GM18873 (cell line): ENCODE results near the gene CATSPERE.

ENCODE experiments used
- ATAC-seq: cut with Tn5 transposase; IDR thresholded peaks from one replicate; pipeline ENCODE4 v1.9.1; 2021; ENCODE audit warnings: mild to moderate bottlenecking, moderate library complexity, moderate number of reproducible peaks; ENCODE audit not compliant: unreplicated experiment, low FRiP score

The CATSPERE gene

DNA sequence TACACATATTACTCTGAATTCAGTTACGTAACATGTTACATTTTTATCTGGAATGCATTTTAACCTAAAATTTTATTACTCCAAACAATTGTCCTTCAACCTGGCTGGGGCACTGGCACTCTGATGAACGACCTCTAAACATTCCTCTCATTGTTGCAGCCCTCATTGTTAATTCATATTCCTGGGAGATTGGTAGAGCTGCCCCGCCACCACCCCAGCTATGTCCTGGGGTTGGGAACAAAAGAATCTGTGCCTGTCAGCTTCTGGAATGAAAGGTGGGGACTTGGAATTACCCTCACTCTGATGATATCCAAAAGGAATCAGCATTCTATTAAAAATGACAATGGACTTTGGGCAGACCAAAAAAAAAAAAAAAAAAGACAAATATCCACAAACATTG is 153.8 kb downstream of the CATSPERE start:
- no peak for ATAC-seq

DNA sequence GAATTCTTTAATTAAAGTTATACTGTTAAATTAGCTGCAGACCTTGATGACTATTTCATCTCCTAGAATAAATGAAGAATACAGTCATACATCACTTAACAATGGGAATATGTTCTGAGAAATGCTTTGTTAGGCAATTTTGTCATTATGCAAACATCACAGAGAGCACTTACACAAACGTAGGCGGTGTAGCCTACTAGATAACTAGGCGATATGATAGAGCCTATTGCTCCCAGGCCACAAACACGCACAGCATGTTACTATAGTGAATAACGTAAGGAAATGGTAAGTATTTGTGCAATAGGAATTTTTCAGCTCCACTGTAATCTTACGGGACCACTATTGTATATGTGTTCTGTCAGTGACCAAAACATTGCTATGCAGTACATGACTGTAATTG is 154.2 kb downstream of the CATSPERE start:
- no peak for ATAC-seq

DNA sequence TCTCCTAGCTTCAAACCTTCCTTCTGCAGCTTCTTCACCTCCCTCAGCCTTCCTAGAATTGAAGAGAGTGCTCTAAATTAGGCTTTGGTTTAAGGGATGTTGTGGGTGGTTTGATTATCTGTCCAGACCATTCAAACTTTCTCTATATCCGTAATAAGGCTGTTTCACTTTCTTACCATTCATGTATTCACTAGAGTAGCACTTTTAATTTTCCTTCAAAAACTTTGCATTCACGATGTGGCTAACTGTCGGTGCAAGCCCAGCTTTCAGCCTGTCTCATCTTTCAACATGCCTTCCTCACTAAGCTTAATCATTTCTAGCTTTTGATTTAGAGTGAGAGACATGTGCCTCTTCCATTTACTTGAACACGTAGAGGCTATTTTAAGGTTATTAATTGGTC is 165.6 kb downstream of the CATSPERE start:
- ATAC-seq, result no peak

DNA sequence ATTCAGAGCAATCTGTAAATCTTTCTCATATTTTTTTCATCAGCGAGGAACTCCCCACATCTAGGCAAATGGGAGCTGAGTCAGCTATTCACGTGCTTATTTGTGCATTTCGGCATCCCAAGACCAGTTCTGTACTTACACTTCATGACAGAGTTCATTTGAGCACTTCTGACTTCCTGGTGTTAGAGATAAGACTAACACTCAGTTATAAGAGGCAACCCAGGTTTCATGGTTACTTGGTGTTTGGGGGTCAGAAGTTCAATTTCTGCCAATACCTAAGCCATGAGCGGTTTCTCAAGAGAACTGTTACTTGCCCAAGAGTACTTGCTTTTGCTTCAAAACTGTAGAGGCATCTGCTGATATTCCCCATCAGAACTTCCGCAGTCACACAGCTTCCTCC is 167.7 kb downstream of the CATSPERE start:
- no peak for ATAC-seq

DNA sequence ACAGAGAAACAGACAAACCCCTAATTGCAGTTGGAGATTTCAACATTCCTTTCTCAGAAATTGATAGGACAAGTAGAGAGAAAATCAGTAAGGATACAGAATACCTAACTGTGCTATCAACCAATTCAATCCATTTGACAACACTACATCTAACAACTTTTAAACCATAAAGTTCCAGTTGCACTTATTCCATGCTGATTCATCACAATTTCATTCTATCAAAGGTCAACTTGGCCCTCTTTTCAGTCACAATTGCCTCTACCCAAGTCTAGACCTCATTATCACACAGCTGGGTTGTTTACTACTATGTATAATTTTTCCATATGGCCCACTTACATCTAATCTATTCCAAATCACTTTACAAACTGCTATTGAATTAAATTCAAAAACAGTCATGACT is 172.1 kb downstream of the CATSPERE start:
- ATAC-seq, result no peak

DNA sequence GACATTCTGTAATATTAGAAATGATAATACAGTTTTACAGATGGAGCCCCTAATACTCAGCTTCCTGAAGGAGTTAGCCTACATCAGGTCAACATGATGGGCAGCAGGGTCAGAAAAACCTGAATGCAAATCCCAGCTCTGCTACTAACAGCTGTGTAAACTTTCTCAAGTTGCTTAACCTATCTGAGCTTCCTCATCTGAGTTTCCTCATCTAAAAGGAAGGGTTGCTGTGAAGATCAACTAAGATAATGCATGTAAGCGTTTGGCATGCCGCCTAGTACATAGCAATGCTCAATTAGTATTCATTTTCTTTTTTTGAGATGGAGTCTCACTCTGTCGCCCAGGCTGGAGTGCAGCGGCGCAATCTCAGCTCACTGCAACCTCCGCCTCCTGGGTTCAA is 173.5 kb downstream of the CATSPERE start:
- ATAC-seq, result no peak

DNA sequence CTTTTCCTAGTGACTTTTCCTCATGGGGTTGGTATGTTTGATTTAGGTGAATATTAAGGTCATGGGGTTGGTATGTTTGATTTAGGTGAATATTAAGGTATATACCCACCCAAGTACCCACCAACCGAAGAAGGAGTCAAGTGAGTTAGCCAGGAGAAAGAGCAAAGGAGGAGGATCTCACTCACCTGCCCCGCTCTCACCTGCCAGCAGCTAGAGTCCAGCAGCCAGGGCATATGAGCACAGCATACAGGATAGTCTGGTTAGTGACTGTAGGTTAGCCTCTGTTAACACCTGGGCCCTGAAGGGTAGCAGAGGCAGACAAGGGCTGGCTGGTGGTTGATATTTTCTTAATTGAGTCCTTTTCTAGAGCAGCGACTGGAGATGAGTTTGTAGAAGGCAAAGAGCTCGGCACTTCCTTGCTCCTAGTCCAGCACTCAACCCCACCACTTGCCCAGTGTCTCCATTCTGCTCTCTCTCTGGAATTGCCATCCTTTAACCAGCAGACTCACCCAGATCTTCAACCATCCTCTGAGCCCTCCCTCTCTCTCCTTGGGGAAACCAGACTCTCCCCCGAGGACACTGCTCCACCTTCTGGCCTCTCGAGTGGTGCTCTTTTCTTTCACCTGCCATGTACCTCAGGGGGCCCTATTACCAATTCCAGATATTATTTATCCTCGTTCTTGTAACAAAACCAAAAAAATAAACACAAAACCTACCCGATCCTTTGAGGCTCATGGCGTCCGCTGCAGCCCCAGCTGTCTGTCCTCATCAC is 175.6 kb downstream of the CATSPERE start:
- no peak for ATAC-seq

DNA sequence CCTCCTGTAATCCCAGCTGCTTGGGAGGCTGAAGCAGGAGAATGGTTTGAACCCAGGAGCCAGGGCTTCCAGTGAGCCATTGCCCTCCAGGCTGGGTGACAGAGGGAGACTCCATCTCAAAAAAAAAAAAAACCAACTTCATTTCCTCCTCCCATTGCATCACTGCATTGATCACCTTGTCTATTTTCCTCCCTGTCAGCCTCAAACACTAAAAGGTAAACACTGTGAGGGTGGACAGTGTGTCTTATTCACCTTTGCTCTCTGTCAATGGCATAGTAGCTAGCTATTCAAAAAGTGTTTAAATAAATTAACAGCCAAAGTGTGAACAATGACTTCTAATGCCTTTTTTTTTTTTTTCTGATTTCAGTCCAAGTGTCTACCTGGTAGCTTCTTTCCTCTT is 178.5 kb downstream of the CATSPERE start:
- no peak for ATAC-seq

DNA sequence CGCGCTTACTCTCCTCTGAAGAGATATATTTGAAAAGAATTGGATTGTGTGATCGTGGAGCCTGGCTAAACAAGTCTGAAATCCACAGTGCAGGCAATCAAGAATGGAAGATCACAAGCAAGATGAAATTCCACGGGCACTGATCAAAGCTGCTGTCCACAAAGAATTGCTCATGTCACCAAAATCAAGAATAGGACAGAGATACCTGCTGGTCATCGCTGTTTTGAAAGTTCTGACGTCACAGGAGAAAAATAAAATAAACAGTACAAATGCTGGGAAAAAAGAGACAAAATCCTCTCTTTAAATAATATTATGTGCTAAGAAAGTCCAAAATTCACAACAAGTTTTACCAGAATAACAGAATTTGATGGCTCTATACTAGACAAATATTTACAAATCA is 179.8 kb downstream of the CATSPERE start:
- ATAC-seq, result no peak

DNA sequence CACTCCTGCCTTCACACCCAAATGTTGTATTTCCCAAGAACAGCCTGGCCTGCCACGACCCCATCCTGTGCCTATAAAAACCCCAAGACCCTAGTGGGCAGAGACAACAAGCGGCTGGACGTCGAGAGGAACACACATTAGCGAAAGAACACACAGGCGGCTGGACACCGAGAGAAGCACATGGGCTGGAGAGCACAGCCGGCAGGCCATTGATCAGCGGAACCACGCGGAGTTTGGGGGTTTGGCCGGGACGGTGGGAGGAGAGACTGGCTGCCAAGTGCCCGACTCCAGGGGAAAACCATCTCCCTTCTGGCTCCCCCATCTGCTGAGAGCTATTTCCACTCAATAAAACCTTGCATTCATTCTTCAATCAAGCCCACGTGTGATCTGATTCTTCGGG is 181.5 kb downstream of the CATSPERE start:
- ATAC-seq, result no peak

DNA sequence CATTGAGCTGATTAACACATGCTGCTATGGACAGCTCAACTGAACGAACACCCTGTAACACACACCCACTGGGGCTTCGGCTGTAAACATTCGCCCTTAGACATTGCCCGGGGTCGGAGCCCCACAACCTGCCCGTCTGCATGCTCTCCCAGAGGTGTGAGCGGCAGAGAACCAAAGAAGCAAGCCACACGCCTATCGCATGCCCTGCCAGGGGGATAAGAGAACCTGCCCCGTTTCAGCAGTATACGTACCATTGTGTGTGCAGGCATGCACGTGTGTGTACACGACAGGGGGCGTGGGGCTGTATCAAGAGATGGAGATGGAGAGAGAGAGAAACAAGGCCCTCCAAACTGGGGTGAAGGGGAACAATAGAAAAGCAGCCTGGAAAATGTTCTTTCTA is 181.9 kb downstream of the CATSPERE start:
- ATAC-seq, result no peak

DNA sequence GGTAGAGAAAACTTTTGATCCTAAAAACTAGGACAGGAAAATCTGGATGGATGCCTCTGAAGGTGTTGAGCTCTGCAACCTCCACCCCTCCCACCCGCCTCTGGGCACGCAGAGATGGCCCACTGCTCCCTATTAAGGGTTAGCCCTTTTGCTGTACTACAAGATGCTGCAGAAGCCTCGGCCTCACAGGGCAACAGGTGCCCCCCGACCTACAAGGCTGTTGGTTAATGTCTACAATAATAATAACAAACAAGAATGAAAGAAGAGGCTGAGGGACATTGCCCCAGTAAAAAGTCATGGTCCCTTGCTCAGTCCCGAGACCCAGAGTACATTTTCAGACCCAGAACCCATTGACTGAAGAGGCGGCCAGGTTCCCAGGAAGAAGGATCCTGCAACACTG is 184.3 kb downstream of the CATSPERE start:
- ATAC-seq, result no peak

DNA sequence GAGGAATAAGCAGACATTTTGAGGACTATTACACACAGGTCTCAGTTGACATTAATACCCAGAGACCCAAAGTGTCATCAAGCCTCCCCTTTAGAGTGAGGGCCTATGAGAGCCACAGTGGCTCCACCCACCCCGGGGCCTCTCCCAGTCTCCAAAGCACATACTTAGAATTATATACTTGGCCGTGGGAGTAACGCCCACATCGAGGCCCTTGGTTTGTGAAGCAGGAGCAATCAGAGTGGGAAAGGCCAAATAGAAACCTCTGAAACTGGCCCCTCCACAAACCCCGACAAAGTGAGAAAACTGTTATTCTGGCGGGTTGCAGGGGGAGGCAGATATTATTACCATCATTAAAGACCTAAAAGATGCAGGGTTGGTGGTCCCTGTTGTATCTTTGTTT is 184.8 kb downstream of the CATSPERE start:
- no peak for ATAC-seq

DNA sequence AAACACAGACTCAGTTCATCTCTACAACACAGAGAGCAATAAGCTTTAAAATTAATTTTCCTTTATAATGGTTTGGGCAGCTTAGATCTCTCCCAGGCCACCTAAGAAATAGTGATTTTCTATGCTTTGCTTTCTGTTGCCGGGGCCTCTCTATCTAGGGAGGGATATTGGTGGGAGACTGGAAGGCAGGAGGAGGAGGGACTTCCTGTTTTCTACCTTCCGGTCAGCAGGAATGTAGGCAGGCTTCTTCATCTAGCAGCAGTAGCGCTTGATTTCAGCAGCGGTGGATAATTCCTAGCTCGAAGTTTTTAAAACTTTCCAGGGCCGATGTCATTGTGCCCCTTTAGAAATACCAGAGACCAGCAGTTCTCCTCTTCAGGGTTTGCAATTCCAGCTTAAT is 186.7 kb downstream of the CATSPERE start:
- ATAC-seq, result no peak

DNA sequence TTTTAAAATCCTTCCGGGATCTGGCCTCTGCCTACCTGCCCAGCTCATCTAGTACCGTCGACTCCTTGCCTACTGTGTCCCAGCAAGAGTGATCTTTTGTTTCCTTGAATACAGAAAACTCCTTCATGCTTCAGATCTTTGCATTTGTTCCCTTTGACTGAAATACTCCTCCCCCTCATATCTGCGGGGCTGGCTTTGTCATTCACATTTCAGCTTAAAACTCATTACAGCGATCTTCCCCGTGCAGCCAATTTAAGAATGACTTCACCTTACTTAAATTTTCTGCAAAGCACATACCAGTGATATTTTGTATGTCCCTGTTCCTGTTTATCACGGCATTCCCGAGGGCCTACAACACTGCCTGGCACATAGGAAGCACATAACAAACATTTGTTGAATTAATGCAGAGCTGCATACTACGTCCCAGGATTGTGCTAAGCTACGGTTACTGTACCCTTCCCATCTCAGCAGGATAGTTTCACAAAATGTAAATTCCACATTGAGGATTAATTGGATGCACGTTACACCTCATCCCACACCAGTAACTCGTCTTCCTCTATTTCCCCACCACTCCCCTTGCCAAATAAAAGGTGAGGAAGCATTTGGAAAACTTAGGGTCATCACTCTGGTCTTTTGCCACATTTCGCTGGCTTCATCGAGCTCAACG is 191.0 kb downstream of the CATSPERE start:
- no peak for ATAC-seq

DNA sequence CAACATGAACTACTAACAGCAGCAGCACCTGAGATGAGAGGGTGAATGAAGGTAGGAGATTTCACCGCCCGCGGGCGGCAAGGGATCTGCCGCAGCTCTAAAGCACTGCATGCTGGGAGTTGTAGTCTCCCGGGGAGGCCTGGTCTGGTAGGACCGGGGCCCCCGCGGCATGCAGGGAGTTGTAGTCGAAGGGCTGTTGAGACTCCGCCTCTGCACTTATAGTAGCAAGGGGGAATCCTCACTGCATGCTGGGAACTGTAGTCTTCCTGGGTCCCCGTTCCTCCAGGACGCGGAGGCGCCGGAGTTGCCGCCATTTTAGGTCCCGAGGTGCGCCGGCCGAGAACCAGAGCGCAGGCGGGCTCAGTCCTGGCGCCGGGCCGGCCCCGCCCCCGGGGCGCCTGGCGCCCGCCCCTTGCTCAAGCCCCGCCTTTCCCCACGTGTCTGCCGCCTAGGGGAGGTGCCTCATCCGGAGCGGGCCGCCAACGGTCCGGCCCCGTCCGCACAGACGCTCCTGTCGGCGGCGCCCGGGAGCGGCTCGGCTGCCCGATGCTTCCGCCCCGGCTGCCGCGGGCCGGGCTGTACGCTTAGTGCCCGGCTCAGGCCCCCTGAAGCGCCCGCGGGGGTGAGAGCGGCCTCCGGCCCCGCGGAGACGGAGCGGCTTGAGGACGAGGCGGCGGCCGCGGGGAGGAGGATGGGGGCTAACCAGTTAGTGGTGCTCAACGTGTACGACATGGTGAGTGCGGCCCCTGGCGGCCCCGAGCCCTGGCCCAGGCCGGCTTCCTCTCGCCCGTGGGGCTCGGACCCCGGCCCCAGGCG is 191.8 kb downstream of the CATSPERE start, which contains the start of gene DESI2:
DESI2 (plus strand) TSS at position 504 of the 816 bp plus-strand sequence; CDS start at position 692, 188 bp downstream.
- peak; percentile 96 for ATAC-seq

DNA sequence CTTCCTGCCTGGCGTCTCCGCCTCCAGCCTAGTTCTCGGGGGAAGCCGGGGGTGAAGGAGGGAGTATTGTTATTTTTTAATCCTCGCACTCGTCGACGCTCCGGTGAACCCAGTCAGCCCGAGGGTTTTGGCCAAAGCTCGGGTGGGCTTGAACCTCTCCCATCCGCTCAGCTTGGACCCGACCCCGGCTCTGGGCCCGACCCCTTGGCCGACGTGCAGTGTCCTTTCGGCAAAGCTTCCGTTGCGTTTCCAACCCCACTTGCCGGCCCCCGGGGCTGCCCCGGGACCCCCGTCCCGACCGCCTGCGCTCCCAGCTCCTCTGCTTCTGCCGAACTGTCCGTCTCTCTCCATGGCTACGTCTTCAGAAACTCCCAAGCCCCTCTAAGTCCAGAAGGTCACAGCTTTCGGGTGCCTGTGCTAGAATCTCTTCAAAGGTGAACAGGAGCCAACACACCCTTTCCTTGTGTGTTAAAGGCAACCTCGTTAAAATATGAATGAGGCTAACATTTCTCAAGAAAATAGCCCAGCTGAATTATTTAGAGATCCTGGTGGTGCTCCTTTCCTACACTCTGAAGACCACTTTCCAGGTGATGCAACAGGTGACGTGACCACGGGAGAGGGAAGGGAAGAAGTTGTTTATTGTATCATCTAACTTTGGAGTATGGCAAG is 192.5 kb downstream of the CATSPERE start:
- no peak for ATAC-seq

DNA sequence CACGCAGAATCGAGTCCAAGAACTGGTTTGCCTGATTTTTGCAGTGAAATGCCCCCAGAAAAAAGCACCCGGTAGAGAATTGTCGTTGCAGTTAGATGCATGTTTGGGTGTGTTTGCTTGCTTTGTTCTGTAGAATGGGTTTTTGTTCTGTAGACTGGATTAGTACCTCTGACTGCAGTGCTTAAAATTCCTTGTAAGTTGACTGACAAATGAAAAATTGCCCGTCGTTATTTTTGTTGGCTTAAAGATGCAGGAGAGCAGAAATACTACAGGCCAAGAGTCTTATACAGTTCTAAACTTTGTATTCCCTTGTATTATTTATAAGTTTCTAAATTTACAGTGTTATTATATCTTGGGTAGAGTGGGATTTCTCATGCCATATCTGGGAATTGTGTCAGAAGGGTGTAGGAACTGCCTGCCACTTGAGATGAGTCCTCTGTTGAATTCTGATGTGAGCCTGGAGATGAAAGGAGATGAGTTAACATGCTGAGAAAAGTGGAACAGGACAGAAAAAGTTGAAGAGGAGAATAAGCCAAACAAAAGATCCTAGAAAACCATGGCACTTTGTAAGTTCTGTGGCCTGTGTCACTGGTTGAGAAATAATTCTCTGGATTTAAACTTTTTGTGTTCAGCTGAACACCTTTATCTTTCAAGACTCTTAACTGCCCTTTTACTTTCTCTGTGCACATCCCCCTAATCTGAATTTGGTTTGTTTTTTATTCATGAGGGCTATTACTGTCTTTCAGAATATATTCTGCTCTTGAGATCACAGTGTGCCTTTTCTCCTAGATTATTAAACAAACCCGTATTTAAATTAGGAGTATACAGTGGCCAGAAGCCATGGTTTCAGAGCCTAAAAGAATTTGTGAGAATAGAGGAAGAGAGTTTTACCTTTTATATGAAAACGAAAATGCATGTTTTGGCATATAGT is 193.3 kb downstream of the CATSPERE start:
- ATAC-seq, result no peak

DNA sequence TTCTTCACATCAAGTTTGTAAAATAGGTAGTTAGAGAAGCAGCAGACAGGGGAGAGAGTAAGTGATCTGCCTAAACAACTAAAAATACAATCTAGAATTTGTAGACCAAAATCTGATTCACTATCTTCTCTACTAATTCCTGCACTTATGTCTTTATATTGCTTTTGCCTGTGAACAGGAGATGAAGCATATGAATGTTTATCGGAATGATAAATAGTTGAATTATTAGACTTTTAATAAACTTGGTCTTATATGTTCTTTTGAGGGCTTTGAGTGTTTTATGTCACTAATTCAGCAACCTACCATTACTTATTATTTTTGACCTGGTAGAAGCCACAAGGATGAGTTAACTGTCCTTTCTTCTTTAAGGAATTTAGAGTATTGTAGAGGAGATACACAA is 194.1 kb downstream of the CATSPERE start:
- ATAC-seq, result no peak

DNA sequence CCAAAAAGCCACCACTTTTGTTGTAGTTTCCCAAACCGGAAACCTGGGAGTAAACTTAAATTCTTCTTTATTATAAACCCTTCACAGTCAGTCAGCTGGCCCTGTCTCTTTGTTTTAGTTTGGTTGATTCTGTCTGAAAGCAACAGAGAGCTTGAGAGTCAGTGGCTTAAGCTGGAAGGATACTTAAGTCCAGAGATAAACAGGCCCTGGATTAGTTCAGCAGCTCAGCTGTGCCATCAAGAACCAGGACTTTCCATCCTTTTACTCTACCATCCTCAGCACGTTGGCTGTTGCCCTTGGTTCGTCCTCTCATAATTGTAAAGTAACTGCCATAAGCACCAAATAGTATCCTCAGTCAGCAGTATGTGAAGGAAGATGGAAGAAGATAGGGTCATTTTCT is 196.3 kb downstream of the CATSPERE start:
- ATAC-seq, result no peak
